GM12878 (cell line): ENCODE measurements around the gene MORC1. TPM values are rescaled to one million over a fixed set of nuclear protein-coding genes. Genes with fewer than 3 reads are reported as not detected.

Experiments used
- ATAC-seq: fragments of 200-7000 bp; cut with Tn5 transposase; 3 replicates; pipeline ENCODE4 v1.9.1; 2020; ENCODE audit warnings: mild to moderate bottlenecking, moderate library complexity
- BruUV-seq: library from RNA; stranded (reverse); fragments of 400-500 nt; replicated peaks from 2 replicates; lab custom pipeline; 2021; lab: Mats Ljungman, UMichigan
- CTCF ChIA-PET: fragments of 300-600 bp; sonication (Branson Sonifier 250); formaldehyde crosslinking; extraction: SDS; loops from one replicate; lab custom pipeline; 2021; ENCODE audit warnings: inconsistent platforms; lab: Yijun Ruan, JAX
- POLR2A ChIA-PET: fragments of 350-600 bp; formaldehyde crosslinking; extraction: SDS; loops from one replicate; lab custom pipeline; 2021; ENCODE audit warnings: inconsistent platforms; lab: Charles Lee
- RAD21 ChIA-PET: fragments of 300-600 bp; sonication (Branson Sonifier 250); formaldehyde crosslinking; loops from one replicate; lab custom pipeline; 2023; ENCODE audit warnings: antibody characterized with exemption; ENCODE audit not compliant: unreplicated experiment; lab: Charles Lee
- SMC1A ChIA-PET: fragments of 300-600 bp; sonication (Branson Sonifier 250); formaldehyde crosslinking; loops from one replicate; lab custom pipeline; 2023; ENCODE audit not compliant: unreplicated experiment, uncharacterized antibody; lab: Charles Lee
- DNase-seq: peaks from one replicate; pipeline ENCODE4 v3.0.0-alpha.2; 2011; ENCODE audit warnings: low read depth, low spot score
- FAIRE-seq: peaks from 3 replicates; lab custom pipeline; 2011; peaks lifted over from hg19 to GRCh38; lab: Jason Lieb, UNC
- H2AFZ ChIP-seq: 2 replicates; pipeline ENCODE4 v1.6.0; 2011; ENCODE audit warnings: low read depth, low read length, control low read depth; ENCODE audit not compliant: control insufficient read depth
- H3K27ac ChIP-seq: 2 replicates; pipeline ENCODE4 v1.5.1; 2011; ENCODE audit warnings: control low read depth; ENCODE audit not compliant: control insufficient read depth, insufficient read depth
- H3K27me3 ChIP-seq, 2 experiments: replicated peaks in 1 of 2; 2 replicates each; pipeline versions ENCODE4 v1.6.0 to v1.6.1; 2011; ENCODE audit warnings: low read length in 1 of 2; ENCODE audit not compliant: control insufficient read depth in 2 of 2, insufficient read depth in 2 of 2
- H3K36me3 ChIP-seq, 2 experiments: 2 replicates each; pipeline ENCODE4 v1.5.1; 2011; ENCODE audit warnings: low read length in 1 of 2; ENCODE audit not compliant: control insufficient read depth in 2 of 2, insufficient read depth in 2 of 2
- H3K4me1 ChIP-seq: 2 replicates; pipeline ENCODE4 v1.6.1; 2011; ENCODE audit warnings: mild to moderate bottlenecking, low read length, moderate library complexity, mixed read lengths; ENCODE audit not compliant: control insufficient read depth, insufficient read depth
- H3K4me2 ChIP-seq: 2 replicates; pipeline ENCODE4 v1.6.0; 2011; ENCODE audit warnings: control low read depth; ENCODE audit not compliant: control insufficient read depth, insufficient read depth
- H3K4me3 ChIP-seq: fragments of 200-600 bp; sonication (generic); 2 replicates; pipeline ENCODE4 v1.5.1; 2016
- H3K79me2 ChIP-seq: 2 replicates; pipeline ENCODE4 v1.6.0; 2011; ENCODE audit warnings: low read length; ENCODE audit not compliant: control insufficient read depth, insufficient read depth
- H3K9ac ChIP-seq: 2 replicates; pipeline ENCODE4 v1.8.0; 2011; ENCODE audit warnings: low read length, control low read depth, mixed read lengths; ENCODE audit not compliant: control insufficient read depth, insufficient read depth
- H3K9me3 ChIP-seq: replicated peaks from 3 replicates; pipeline ENCODE4 v1.5.1; 2011; ENCODE audit warnings: mild to moderate bottlenecking, low read length; ENCODE audit not compliant: control insufficient read depth, insufficient read depth
- H4K20me1 ChIP-seq: 2 replicates; pipeline ENCODE4 v1.6.0; 2011; ENCODE audit not compliant: control insufficient read depth, insufficient read depth
- CBX5 ChIP-seq: sonication (generic); IDR thresholded peaks from 2 replicates; pipeline ENCODE4 v1.6.1; 2016; ENCODE audit warnings: low read depth, moderate library complexity, mild to moderate bottlenecking, inconsistent platforms
- CEBPB ChIP-seq, 2 experiments: fragments of 150-350 bp in 1 of 2; IDR thresholded peaks; 2 replicates each; pipeline ENCODE4 v1.6.1; 2012 to 2014; ENCODE audit warnings: low read depth in 2 of 2, low read length in 2 of 2, borderline replicate concordance in 1 of 2, inconsistent platforms in 1 of 2
- ETV6 ChIP-seq, 2 experiments: fragments of 450-650 bp in 1 of 2; IDR thresholded peaks in 1 of 2; conservative IDR thresholded peaks in 1 of 2; 2 replicates each; pipeline ENCODE4 v1.6.1; 2014; ENCODE audit warnings: antibody characterized with exemption in 1 of 2, borderline replicate concordance in 1 of 2, low read depth in 1 of 2, mild to moderate bottlenecking in 1 of 2, moderate library complexity in 1 of 2
- IKZF2 ChIP-seq, 2 experiments: fragments of 450-650 bp; IDR thresholded peaks; 2 replicates each; pipeline ENCODE4 v1.6.1; 2017; ENCODE audit warnings: mild to moderate bottlenecking in 2 of 2, moderate library complexity in 2 of 2
- KLF5 ChIP-seq: fragments of 450-650 bp; IDR thresholded peaks from 2 replicates; pipeline ENCODE4 v1.6.1; 2014; ENCODE audit warnings: mild to moderate bottlenecking; ENCODE audit not compliant: partially characterized antibody
- PAX5 ChIP-seq: IDR thresholded peaks from 2 replicates; pipeline ENCODE4 v1.6.1; 2011; ENCODE audit warnings: low read depth, low read length, borderline replicate concordance
- POLR2AphosphoS5 ChIP-seq: IDR thresholded peaks from 2 replicates; pipeline ENCODE4 v1.6.1; 2011; ENCODE audit warnings: mild to moderate bottlenecking, low read length, inconsistent platforms
- RAD21 ChIP-seq: IDR thresholded peaks from 2 replicates; pipeline ENCODE4 v1.6.1; 2011; ENCODE audit warnings: mild to moderate bottlenecking, low read depth, low read length, moderate library complexity; ENCODE audit not compliant: insufficient read depth
- REST ChIP-seq: IDR thresholded peaks from 2 replicates; pipeline ENCODE4 v1.6.1; 2012; ENCODE audit warnings: mild to moderate bottlenecking, low read depth, low read length
- SP1 ChIP-seq: IDR thresholded peaks from one replicate; pipeline ENCODE4 v1.6.1; 2011; ENCODE audit warnings: low read depth, low read length
- SREBF2 ChIP-seq: IDR thresholded peaks from 2 replicates; pipeline ENCODE4 v1.6.1; 2012; ENCODE audit warnings: mild to moderate bottlenecking, low read length
- SRF ChIP-seq, 2 experiments: IDR thresholded peaks; 2 replicates each; pipeline ENCODE4 v1.6.1; 2011; ENCODE audit warnings: low read depth in 2 of 2, low read length in 2 of 2, mild to moderate bottlenecking in 1 of 2, moderate library complexity in 1 of 2
- STAT1 ChIP-seq: fragments of 450-650 bp; conservative IDR thresholded peaks from 2 replicates; pipeline ENCODE4 v1.6.1; 2014; ENCODE audit warnings: antibody characterized with exemption, mild to moderate bottlenecking
- SUPT20H ChIP-seq: IDR thresholded peaks from 2 replicates; pipeline ENCODE4 v1.6.1; 2011; ENCODE audit warnings: low read depth, mild to moderate bottlenecking, low read length, moderate library complexity, borderline replicate concordance; ENCODE audit not compliant: control insufficient read depth
- ZBTB33 ChIP-seq: fragments of 450-650 bp; IDR thresholded peaks from 2 replicates; pipeline ENCODE4 v1.6.1; 2017; ENCODE audit warnings: mild to moderate bottlenecking
- WGBS: methylation state at CpG from one replicate; pipeline ENCODE4 v1.1.6; 2016; ENCODE audit warnings: low lambda C conversion rate; ENCODE audit not compliant: insufficient replicate concordance, insufficient coverage; ENCODE audit errors: missing lambda C conversion rate; 5-methylcytosine and 5-hydroxymethylcytosine counted together
- in situ Hi-C: fragments of 300-500 bp; cut with MboI; formaldehyde crosslinking; loops from 9 replicates; pipeline ENCODE4 v1.14.3; 2018; ENCODE audit warnings: mixed read lengths
- intact Hi-C: fragments of 100-400 bp; cut with micrococcal nuclease; formaldehyde crosslinking; loops from one replicate; pipeline ENCODE4 v1.14.2; 2022; ENCODE audit not compliant: unreplicated experiment
- polyA plus RNA-seq, 11 experiments: library from polyadenylated mRNA; depleted of rRNA in 4 of 11; unstranded in 6 of 11; stranded (reverse) in 5 of 11; fragments of >200 nt; fragmentation: Nextera tagmentation in 4 of 11; fragmentation: Illumina TruSeq in 1 of 11; extraction: Ambion mirVana in 4 of 11; extraction: Trizol in 1 of 11; gene quantifications; 1 replicate in 1 of 11; 2 replicates in 10 of 11; pipeline versions ENCODE4 v1.2.1 to v1.2.3, GENCODE V29; 2011 to 2016; ENCODE audit warnings: inconsistent platforms in 2 of 11, missing spikeins in 2 of 11, low read depth in 1 of 11
- total RNA-seq, 4 experiments: library from RNA; depleted of rRNA in 3 of 4; stranded (reverse); fragments of >200 nt in 3 of 4; fragmentation: Illumina TruSeq in 1 of 4; extraction: Trizol in 1 of 4; gene quantifications; 2 replicates each; pipeline versions ENCODE4 v1.2.1 to v1.2.3, GENCODE V29; 2013 to 2021

MORC1 gene
- total and polyA plus RNA-seq, 10 of the 15 experiments (the other 5 are each of a cell fraction or from before 2014, with no cell fraction given) = 0.18 TPM; not detected in 9

GRCh38 chr3:109152320-109152719, 34.4 kb upstream of the MORC1 start (continued):
- TF ChIP-seq ZBTB33 (no peak), CBX5 (no peak)

GRCh38 chr3:109149078-109149477, 31.1 kb upstream of the MORC1 start:
- ChIA-PET SMC1A (no interaction called here), CTCF (interaction anchor here (1.2 kb wide), 1 partner anchor 17 kb away, joined by 4 read pairs; no protein-coding TSS in a partner anchor), RAD21 (no interaction called here), POLR2A (no interaction called here)
- Histone ChIP-seq H3K4me1 (no peaks in the 10 kb centered on the region), H3K36me3 (no peaks in the 10 kb centered on the region), H3K4me3 (no peak overlapping the region), H4K20me1 (no peaks in the 10 kb centered on the region), H3K9me3 (no peaks in the 10 kb centered on the region), H3K79me2 (no peaks in the 10 kb centered on the region), H3K4me2 (no peak overlapping the region), H3K9ac (no peak overlapping the region), H2AFZ (no peak overlapping the region), H3K27me3 (no peaks in the 10 kb centered on the region), H3K27ac (no peak overlapping the region)
- TF ChIP-seq SUPT20H (no peak), STAT1 (no peak), SP1 (no peak), PAX5 (no peak), ETV6 (conservative IDR thresholded peaks at IDR 0.05 in 1 of 2, IDR thresholded peaks at IDR 0.05 in 1 of 2; ENCODE audit: borderline replicate concordance in 1 of 2, low read depth in 1 of 2) (no peak), SREBF2 (no peak), REST (no peak), RAD21 (no peak), POLR2AphosphoS5 (no peak), IKZF2 (IDR thresholded peaks at IDR 0.05) (no peak), CEBPB (IDR thresholded peaks at IDR 0.05; ENCODE audit: borderline replicate concordance in 1 of 2, low read depth in 2 of 2, low read length in 2 of 2) (no peak), SRF (IDR thresholded peaks at IDR 0.05; ENCODE audit: low read depth in 2 of 2, low read length in 2 of 2) (no peak), KLF5 (no peak)
- no peak for FAIRE-seq
- no peak for ATAC-seq
- no TSS peak for BruUV-seq
- WGBS = 68% methylated on average over 2 of the region's 2 CpGs
- intact Hi-C loops (no loop called here), in situ Hi-C loops (no loop called here)
- no peak for DNase-seq
